GM06990 (cell line): Measurements from ENCODE around the gene GH1.
"Not testable (repeated sequence)": the region's sequence is repeated elsewhere in the genome, so short reads cannot be mapped to it uniquely, and the experiment has no call there.

Experiments used
- DNase-seq: peaks from one replicate; pipeline ENCODE4 v3.0.0-alpha.2; 2011; ENCODE audit not compliant: insufficient read length; ENCODE audit errors: extremely low read depth
- H3K27me3 ChIP-seq: replicated peaks from 2 replicates; pipeline ENCODE4 v1.6.0; 2011; ENCODE audit warnings: low read length; ENCODE audit not compliant: control insufficient read depth, insufficient read depth
- H3K36me3 ChIP-seq: 2 replicates; pipeline ENCODE4 v1.5.1; 2011; ENCODE audit warnings: low read length; ENCODE audit not compliant: control insufficient read depth, insufficient read depth
- H3K4me3 ChIP-seq: replicated peaks from 2 replicates; pipeline ENCODE4 v1.5.1; 2011; ENCODE audit warnings: low read depth, mild to moderate bottlenecking, control low read depth, low read length
- CTCF ChIP-seq: IDR thresholded peaks from 2 replicates; pipeline ENCODE4 v1.5.1; 2011; ENCODE audit warnings: low read length, control low read depth, mild to moderate bottlenecking, inconsistent platforms; ENCODE audit not compliant: insufficient read depth, poor library complexity, severe bottlenecking

The GH1 gene

GRCh38 chr17:63926164-63926563 lies 7.5 kb upstream of the GH1 start:
- H3K27me3 ChIP-seq, result no peaks in the 10 kb centered on the region
- H3K36me3 ChIP-seq, result peaks cover 27% of the 10 kb centered on the region
- no peak overlapping the region for H3K4me3 ChIP-seq
- TF ChIP-seq CTCF, result no peak
- no peak for DNase-seq

GRCh38 chr17:63925615-63926014 lies 7.0 kb upstream of the GH1 start:
- peaks cover 26% of the 10 kb centered on the region for H3K36me3 ChIP-seq
- peak; percentile 61 for DNase-seq
- H3K27me3 ChIP-seq, result no peaks in the 10 kb centered on the region
- TF ChIP-seq CTCF, result no peak
- H3K4me3 ChIP-seq, result no peak overlapping the region

GRCh38 chr17:63922402-63922801 lies 3.8 kb upstream of the GH1 start:
- not testable (repeated sequence) for H3K4me3 ChIP-seq, H3K36me3 ChIP-seq, DNase-seq, H3K27me3 ChIP-seq

GRCh38 chr17:63920779-63921178 lies 2.1 kb upstream of the GH1 start:
- DNase-seq, H3K27me3 ChIP-seq, H3K36me3 ChIP-seq, H3K4me3 ChIP-seq: not testable (repeated sequence)

- not testable (repeated sequence) for H3K36me3 ChIP-seq, DNase-seq, H3K27me3 ChIP-seq, H3K4me3 ChIP-seq
Measured at GRCh38 chr17:63920050-63920449, 1.4 kb upstream of the GH1 start.

- TF ChIP-seq CTCF, result peak; percentile 89
- H3K27me3 ChIP-seq, result no peaks in the 10 kb centered on the region
- H3K36me3 ChIP-seq, result no peaks in the 10 kb centered on the region
- H3K4me3 ChIP-seq, result no peak overlapping the region
- DNase-seq, result peak; percentile 48
Measured at GRCh38 chr17:63919311-63919723, 678 bp upstream of the GH1 start.

- no peak for DNase-seq
- no peaks in the 10 kb centered on the region for H3K36me3 ChIP-seq
- H3K27me3 ChIP-seq, result no peaks in the 10 kb centered on the region
- no peak for TF ChIP-seq CTCF
- no peak overlapping the region for H3K4me3 ChIP-seq
Measured at GRCh38 chr17:63918305-63918704, 334 bp downstream of the GH1 start.
